ENCODE data around the gene PFKFB4. TPM values are rescaled to one million over a fixed set of nuclear protein-coding genes. Genes with fewer than 3 reads are reported as not detected.

PFKFB4 gene
- polyA plus RNA-seq (2014; cell fraction: cytosol; rRNA removed), result 7.9 and 12.8 TPM in 2 replicates
- polyA plus RNA-seq (2014; cell fraction: nucleus; rRNA removed), result 21.1 and 22.6 TPM in 2 replicates

GRCh38 chr3:48556796-48557626, at the start of gene PFKFB4:
TSS of gene PFKFB4 (minus strand) at chr3:48556803. CDS start at chr3:48556777, 26 bp downstream.
- peak; percentile 99 for DNase-seq (ENCODE audit: low spot score)

GRCh38 chr3:48601622-48601994, 45.0 kb upstream of the PFKFB4 start:
- no peak for DNase-seq (ENCODE audit: low spot score)

- DNase-seq (ENCODE audit: low spot score), result no peak
These were observed 44.4 kb upstream of the PFKFB4 start for GRCh38 chr3:48600711-48601621.

- DNase-seq (ENCODE audit: low spot score), result no peak
These were observed 43.1 kb upstream of the PFKFB4 start for GRCh38 chr3:48599509-48600285.

- DNase-seq (ENCODE audit: low spot score), result no peak
These were observed 42.5 kb upstream of the PFKFB4 start for GRCh38 chr3:48599077-48599501.

- no peak for DNase-seq (ENCODE audit: low spot score)
These were observed 41.9 kb upstream of the PFKFB4 start for GRCh38 chr3:48598323-48599076.

GRCh38 chr3:48597408-48597800, 40.8 kb upstream of the PFKFB4 start:
- no peak for DNase-seq (ENCODE audit: low spot score)

- no peak for DNase-seq (ENCODE audit: low spot score)
These were observed 40.2 kb upstream of the PFKFB4 start for GRCh38 chr3:48596676-48597407.

GRCh38 chr3:48596157-48596556, 39.6 kb upstream of the PFKFB4 start:
- no peak for DNase-seq (ENCODE audit: low spot score)

- peak; percentile 20 for DNase-seq (ENCODE audit: low spot score)
These were observed 39.0 kb upstream of the PFKFB4 start for GRCh38 chr3:48595526-48596121.

GRCh38 chr3:48595075-48595525, 38.5 kb upstream of the PFKFB4 start, which contains the start of gene COL7A1:
TSS of gene COL7A1 (minus strand) at chr3:48595329. CDS start at chr3:48595159, 170 bp downstream.
- no peak for DNase-seq (ENCODE audit: low spot score)

- DNase-seq (ENCODE audit: low spot score), result peak; percentile 29
These were observed 37.9 kb upstream of the PFKFB4 start for GRCh38 chr3:48594417-48595049.

- no peak for DNase-seq (ENCODE audit: low spot score)
These were observed 36.7 kb upstream of the PFKFB4 start for GRCh38 chr3:48593337-48593736.

GRCh38 chr3:48592519-48593087, 36.0 kb upstream of the PFKFB4 start:
- no peak for DNase-seq (ENCODE audit: low spot score)

GRCh38 chr3:48591886-48592518, 35.4 kb upstream of the PFKFB4 start:
- DNase-seq (ENCODE audit: low spot score), result no peak

GRCh38 chr3:48591436-48591835, 34.8 kb upstream of the PFKFB4 start:
- DNase-seq (ENCODE audit: low spot score), result no peak

GRCh38 chr3:48588230-48588629, 31.6 kb upstream of the PFKFB4 start:
- no peak for DNase-seq (ENCODE audit: low spot score)

- no peak for DNase-seq (ENCODE audit: low spot score)
These were observed 31.1 kb upstream of the PFKFB4 start for GRCh38 chr3:48587686-48588085.

All from SK-N-DZ (cell line).